HL-60 (cell line): Measurements from ENCODE around the gene JMJD1C.

Experiments
- CTCF ChIP-seq: IDR thresholded peaks from one replicate; pipeline ENCODE4 v1.5.1; 2011; ENCODE audit warnings: low read length, control low read depth, inconsistent platforms; ENCODE audit not compliant: insufficient read depth
- POLR2AphosphoS5 ChIP-seq: IDR thresholded peaks from 2 replicates; pipeline ENCODE4 v1.6.1; 2012; ENCODE audit warnings: low read depth
- SPI1 ChIP-seq: IDR thresholded peaks from 2 replicates; pipeline ENCODE4 v1.6.1; 2012; ENCODE audit warnings: low read depth, mild to moderate bottlenecking, borderline replicate concordance

DNA sequence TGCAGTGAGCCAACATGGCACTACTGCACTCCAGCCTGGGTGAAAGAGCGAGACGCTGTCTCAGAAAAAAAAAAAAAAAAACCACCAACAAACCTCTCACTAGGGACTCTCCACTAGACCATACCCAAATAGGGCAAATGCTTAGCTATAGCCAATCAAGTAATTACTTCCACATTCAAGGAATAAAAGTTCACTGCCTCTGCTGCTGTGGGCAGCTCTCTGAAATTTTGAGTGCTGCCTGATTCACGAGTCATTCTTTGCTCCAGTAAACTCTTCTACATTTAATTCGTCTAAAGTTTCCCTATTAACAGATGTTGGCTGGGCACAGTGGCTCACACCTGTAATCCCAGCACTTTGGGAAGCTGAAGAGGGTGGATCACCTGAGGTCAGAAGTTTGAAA lies 337.3 kb downstream of the JMJD1C start:
- TF ChIP-seq SPI1: no peak
- TF ChIP-seq CTCF: no peak
- TF ChIP-seq POLR2AphosphoS5: no peak
